GM23338 (cell line): Measurements from ENCODE around the gene RECQL5.

ENCODE experiments used
- CREB1 ChIP-seq: fragments of 250-450 bp; sonication (Bioruptor Pico); IDR thresholded peaks from 2 replicates; pipeline ENCODE4 v1.5.0; 2020; ENCODE audit warnings: low read depth, mild to moderate bottlenecking, moderate library complexity
- EZH2 ChIP-seq: fragments of 200-600 bp; sonication (generic); IDR thresholded peaks from one replicate; pipeline ENCODE4 v1.8.0; 2017; ENCODE audit warnings: antibody characterized with exemption, mild to moderate bottlenecking, low read depth; ENCODE audit not compliant: unreplicated experiment
- EZH2phosphoT487 ChIP-seq: fragments of 200-600 bp; sonication (generic); IDR thresholded peaks from one replicate; pipeline ENCODE4 v1.8.1; 2018; ENCODE audit warnings: antibody characterized with exemption; ENCODE audit not compliant: unreplicated experiment
- JUNB ChIP-seq: IDR thresholded peaks from one replicate; pipeline ENCODE4 v1.6.1; 2016; ENCODE audit warnings: antibody characterized with exemption; ENCODE audit not compliant: unreplicated experiment
- NANOG ChIP-seq: IDR thresholded peaks from 2 replicates; pipeline ENCODE4 v1.6.1; 2016; ENCODE audit warnings: antibody characterized with exemption, borderline replicate concordance
- POLR2AphosphoS5 ChIP-seq: IDR thresholded peaks from 2 replicates; pipeline ENCODE4 v1.6.1; 2016; ENCODE audit warnings: antibody characterized with exemption, low read depth
- ZNF114 ChIP-seq: fragments of 250-450 bp; sonication (Bioruptor Pico); IDR thresholded peaks from 2 replicates; pipeline ENCODE4 v1.5.0; 2020; ENCODE audit warnings: mild to moderate bottlenecking, moderate library complexity
- TF ChIP-seq, protein P1 (sequence below), 2 experiments: fragments of 200-600 bp in 1 of 2; sonication (generic) in 1 of 2; conservative IDR thresholded peaks; 2 replicates each; pipeline versions ENCODE4 v1.5.1 to v1.6.1; 2016 to 2017; ENCODE audit warnings: antibody characterized with exemption in 2 of 2, low read depth in 2 of 2, mild to moderate bottlenecking in 2 of 2, moderate library complexity in 1 of 2
- TF ChIP-seq, protein P2 (sequence below): IDR thresholded peaks from one replicate; pipeline ENCODE4 v1.6.1; 2018; ENCODE audit warnings: antibody characterized with exemption; ENCODE audit not compliant: unreplicated experiment
- TF ChIP-seq, protein P3 (sequence below): fragments of 250-450 bp; sonication (Bioruptor Pico); IDR thresholded peaks from 2 replicates; pipeline ENCODE4 v1.5.0; 2020; ENCODE audit warnings: mild to moderate bottlenecking, moderate library complexity
- TF ChIP-seq, protein P4 (sequence below): IDR thresholded peaks from 2 replicates; pipeline ENCODE4 v1.6.1; 2016; ENCODE audit warnings: antibody characterized with exemption

GRCh38 chr17:75703191-75703590, 36.2 kb upstream of the RECQL5 start:
- no peak for TF ChIP-seq EZH2
- TF ChIP-seq, protein P1, sequence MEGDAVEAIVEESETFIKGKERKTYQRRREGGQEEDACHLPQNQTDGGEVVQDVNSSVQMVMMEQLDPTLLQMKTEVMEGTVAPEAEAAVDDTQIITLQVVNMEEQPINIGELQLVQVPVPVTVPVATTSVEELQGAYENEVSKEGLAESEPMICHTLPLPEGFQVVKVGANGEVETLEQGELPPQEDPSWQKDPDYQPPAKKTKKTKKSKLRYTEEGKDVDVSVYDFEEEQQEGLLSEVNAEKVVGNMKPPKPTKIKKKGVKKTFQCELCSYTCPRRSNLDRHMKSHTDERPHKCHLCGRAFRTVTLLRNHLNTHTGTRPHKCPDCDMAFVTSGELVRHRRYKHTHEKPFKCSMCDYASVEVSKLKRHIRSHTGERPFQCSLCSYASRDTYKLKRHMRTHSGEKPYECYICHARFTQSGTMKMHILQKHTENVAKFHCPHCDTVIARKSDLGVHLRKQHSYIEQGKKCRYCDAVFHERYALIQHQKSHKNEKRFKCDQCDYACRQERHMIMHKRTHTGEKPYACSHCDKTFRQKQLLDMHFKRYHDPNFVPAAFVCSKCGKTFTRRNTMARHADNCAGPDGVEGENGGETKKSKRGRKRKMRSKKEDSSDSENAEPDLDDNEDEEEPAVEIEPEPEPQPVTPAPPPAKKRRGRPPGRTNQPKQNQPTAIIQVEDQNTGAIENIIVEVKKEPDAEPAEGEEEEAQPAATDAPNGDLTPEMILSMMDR (conservative IDR thresholded peaks at IDR 0.05; ENCODE audit: low read depth in 2 of 2) = no peak
- TF ChIP-seq ZNF114 (CRISPR knock-in tag) = no peak
- no peak for TF ChIP-seq CREB1 (CRISPR knock-in tag)
- TF ChIP-seq EZH2phosphoT487 = no peak
- TF ChIP-seq, protein P2, sequence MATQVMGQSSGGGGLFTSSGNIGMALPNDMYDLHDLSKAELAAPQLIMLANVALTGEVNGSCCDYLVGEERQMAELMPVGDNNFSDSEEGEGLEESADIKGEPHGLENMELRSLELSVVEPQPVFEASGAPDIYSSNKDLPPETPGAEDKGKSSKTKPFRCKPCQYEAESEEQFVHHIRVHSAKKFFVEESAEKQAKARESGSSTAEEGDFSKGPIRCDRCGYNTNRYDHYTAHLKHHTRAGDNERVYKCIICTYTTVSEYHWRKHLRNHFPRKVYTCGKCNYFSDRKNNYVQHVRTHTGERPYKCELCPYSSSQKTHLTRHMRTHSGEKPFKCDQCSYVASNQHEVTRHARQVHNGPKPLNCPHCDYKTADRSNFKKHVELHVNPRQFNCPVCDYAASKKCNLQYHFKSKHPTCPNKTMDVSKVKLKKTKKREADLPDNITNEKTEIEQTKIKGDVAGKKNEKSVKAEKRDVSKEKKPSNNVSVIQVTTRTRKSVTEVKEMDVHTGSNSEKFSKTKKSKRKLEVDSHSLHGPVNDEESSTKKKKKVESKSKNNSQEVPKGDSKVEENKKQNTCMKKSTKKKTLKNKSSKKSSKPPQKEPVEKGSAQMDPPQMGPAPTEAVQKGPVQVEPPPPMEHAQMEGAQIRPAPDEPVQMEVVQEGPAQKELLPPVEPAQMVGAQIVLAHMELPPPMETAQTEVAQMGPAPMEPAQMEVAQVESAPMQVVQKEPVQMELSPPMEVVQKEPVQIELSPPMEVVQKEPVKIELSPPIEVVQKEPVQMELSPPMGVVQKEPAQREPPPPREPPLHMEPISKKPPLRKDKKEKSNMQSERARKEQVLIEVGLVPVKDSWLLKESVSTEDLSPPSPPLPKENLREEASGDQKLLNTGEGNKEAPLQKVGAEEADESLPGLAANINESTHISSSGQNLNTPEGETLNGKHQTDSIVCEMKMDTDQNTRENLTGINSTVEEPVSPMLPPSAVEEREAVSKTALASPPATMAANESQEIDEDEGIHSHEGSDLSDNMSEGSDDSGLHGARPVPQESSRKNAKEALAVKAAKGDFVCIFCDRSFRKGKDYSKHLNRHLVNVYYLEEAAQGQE = no peak
- no peak for TF ChIP-seq POLR2AphosphoS5
- TF ChIP-seq, protein P3, sequence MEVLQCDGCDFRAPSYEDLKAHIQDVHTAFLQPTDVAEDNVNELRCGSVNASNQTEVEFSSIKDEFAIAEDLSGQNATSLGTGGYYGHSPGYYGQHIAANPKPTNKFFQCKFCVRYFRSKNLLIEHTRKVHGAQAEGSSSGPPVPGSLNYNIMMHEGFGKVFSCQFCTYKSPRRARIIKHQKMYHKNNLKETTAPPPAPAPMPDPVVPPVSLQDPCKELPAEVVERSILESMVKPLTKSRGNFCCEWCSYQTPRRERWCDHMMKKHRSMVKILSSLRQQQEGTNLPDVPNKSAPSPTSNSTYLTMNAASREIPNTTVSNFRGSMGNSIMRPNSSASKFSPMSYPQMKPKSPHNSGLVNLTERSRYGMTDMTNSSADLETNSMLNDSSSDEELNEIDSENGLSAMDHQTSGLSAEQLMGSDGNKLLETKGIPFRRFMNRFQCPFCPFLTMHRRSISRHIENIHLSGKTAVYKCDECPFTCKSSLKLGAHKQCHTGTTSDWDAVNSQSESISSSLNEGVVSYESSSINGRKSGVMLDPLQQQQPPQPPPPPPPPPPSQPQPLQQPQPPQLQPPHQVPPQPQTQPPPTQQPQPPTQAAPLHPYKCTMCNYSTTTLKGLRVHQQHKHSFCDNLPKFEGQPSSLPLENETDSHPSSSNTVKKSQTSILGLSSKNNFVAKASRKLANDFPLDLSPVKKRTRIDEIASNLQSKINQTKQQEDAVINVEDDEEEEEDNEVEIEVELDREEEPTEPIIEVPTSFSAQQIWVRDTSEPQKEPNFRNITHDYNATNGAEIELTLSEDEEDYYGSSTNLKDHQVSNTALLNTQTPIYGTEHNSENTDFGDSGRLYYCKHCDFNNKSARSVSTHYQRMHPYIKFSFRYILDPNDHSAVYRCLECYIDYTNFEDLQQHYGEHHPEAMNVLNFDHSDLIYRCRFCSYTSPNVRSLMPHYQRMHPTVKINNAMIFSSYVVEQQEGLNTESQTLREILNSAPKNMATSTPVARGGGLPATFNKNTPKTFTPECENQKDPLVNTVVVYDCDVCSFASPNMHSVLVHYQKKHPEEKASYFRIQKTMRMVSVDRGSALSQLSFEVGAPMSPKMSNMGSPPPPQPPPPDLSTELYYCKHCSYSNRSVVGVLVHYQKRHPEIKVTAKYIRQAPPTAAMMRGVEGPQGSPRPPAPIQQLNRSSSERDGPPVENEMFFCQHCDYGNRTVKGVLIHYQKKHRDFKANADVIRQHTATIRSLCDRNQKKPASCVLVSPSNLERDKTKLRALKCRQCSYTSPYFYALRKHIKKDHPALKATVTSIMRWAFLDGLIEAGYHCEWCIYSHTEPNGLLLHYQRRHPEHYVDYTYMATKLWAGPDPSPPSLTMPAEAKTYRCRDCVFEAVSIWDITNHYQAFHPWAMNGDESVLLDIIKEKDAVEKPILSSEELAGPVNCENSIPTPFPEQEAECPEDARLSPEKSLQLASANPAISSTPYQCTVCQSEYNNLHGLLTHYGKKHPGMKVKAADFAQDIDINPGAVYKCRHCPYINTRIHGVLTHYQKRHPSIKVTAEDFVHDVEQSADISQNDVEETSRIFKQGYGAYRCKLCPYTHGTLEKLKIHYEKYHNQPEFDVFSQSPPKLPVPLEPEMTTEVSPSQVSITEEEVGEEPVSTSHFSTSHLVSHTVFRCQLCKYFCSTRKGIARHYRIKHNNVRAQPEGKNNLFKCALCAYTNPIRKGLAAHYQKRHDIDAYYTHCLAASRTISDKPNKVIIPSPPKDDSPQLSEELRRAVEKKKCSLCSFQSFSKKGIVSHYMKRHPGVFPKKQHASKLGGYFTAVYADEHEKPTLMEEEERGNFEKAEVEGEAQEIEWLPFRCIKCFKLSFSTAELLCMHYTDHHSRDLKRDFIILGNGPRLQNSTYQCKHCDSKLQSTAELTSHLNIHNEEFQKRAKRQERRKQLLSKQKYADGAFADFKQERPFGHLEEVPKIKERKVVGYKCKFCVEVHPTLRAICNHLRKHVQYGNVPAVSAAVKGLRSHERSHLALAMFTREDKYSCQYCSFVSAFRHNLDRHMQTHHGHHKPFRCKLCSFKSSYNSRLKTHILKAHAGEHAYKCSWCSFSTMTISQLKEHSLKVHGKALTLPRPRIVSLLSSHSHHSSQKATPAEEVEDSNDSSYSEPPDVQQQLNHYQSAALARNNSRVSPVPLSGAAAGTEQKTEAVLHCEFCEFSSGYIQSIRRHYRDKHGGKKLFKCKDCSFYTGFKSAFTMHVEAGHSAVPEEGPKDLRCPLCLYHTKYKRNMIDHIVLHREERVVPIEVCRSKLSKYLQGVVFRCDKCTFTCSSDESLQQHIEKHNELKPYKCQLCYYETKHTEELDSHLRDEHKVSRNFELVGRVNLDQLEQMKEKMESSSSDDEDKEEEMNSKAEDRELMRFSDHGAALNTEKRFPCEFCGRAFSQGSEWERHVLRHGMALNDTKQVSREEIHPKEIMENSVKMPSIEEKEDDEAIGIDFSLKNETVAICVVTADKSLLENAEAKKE (CRISPR knock-in tag) = no peak
- no peak for TF ChIP-seq NANOG
- no peak for TF ChIP-seq JUNB
- TF ChIP-seq, protein P4, sequence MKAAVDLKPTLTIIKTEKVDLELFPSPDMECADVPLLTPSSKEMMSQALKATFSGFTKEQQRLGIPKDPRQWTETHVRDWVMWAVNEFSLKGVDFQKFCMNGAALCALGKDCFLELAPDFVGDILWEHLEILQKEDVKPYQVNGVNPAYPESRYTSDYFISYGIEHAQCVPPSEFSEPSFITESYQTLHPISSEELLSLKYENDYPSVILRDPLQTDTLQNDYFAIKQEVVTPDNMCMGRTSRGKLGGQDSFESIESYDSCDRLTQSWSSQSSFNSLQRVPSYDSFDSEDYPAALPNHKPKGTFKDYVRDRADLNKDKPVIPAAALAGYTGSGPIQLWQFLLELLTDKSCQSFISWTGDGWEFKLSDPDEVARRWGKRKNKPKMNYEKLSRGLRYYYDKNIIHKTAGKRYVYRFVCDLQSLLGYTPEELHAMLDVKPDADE = no peak
